Measurements from ENCODE around the gene C4orf50.

GRCh38 chr4:6017800-6018199, 431 bp downstream of the C4orf50 start:
- TF ChIP-seq POLR2AphosphoS5 (IDR thresholded peaks at IDR 0.05; ENCODE audit: low read depth, low read length) (no peak), REST (IDR thresholded peaks at IDR 0.05; ENCODE audit: insufficient read depth in 1 of 2, low read depth in 2 of 2, low read length in 2 of 2) (no peak)

Measured in PFSK-1 (cell line).